ENCODE measurements around the gene OR5V1. TPM values are rescaled to one million over a fixed set of nuclear protein-coding genes. Genes with fewer than 3 reads are reported as not detected.

The OR5V1 gene
- total RNA-seq, result not detected in 2 replicates

DNA sequence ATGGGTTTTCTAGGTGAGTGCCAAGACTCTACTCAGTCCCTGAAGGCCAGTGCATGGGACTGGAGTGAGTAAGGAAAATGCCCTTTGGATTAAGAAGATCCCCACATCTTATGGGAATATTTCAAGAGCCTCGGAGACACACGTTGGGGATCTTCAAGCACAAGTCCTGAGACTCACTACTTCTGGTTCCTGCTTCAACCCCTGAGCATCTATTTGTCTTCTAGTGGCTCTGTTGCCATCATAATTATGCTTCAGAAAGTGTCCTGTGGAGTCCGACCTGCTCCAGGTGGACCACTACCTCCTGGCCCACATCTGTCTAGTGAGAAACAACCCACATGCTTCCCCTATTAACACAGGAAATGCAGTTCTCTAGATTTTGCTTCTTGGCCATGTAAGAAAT is at the start of gene OR5V1:
OR5V1 (minus strand) TSS at position 101 of the 400 bp plus-strand sequence. CDS start 12,670 bp downstream, outside the sequence.

DNA sequence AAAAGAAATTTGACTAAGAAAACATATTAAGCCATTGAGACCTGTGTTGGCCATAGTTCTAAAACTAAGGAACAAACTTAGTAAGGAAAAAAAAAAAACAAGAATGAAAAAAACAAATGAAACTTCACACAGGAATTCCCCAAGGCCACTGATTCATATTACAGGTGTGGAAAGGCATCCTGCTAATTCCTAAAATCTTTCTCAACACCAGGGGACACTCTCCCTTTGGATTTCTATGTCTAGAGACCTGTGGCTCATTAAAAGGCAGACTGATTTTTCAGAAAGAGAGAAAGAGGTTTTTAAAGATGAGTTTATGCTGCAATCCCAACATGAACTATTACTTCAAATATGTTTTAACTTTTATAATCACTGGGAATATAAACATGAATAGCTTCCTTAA is 45.9 kb upstream of the OR5V1 start, which contains the start of gene OR12D1:
OR12D1 (plus strand) TSS at position 341 of the 400 bp plus-strand sequence.

DNA sequence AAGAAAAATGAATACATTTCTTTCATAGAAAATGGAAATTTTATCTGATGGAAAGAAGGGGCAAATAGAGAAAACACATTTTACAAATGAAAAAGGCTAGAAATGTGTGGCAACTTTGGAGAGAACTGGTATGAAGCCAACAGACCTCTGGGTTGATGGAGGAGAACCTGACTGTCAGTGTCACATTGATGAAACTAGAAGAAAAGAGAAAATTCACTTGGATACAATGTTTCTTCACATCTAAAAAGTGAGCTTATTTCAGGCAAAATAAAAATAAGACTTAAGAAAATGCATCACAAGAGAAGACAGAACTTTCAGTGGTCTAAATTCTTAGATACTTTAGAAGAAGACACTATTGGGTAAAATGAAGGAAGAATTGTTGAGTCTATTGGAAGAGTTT is 26.7 kb upstream of the OR5V1 start, which contains the start of gene OR12D2:
OR12D2 (plus strand) TSS at position 301 of the 400 bp plus-strand sequence. CDS start 1,069 bp downstream, outside the sequence.

DNA sequence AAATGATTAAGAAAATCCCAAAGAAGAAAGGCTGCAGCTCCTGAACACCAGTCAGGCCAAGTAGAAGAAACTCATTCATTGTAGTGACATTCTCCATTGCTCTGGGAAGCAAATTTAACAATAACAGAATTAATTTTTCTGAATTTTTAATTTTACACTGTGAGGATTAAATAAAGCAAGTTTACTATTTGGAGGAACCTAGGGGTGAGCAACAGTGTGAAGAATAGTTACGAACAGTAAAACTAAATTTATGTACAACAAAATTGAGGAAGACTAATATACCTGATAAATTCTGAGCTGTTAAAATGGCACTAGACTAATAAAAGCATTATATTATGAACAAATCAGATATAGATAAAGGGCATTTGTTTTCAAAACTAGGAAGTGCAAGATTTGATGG is 6.5 kb upstream of the OR5V1 start, which contains the start of gene OR12D3:
OR12D3 (minus strand) TSS at position 101 of the 400 bp plus-strand sequence; CDS start at position 97, 4 bp downstream.

Other genes with a start within 250 kb of the OR5V1 start
- not detected in 2 replicates for gene OR2J2, start 198.0 kb downstream of the OR5V1 start, total RNA-seq
- gene OR14J1, start 67.2 kb downstream of the OR5V1 start, total RNA-seq, result not detected in 2 replicates
- not detected in 2 replicates for gene OR12D3, start 6.4 kb upstream of the OR5V1 start, total RNA-seq
- gene OR12D2, start 26.8 kb upstream of the OR5V1 start, total RNA-seq, result not detected in 2 replicates
- not detected in 2 replicates for gene OR12D1, start 46.1 kb upstream of the OR5V1 start, total RNA-seq
- not detected in 2 replicates for gene OR10C1, start 70.4 kb upstream of the OR5V1 start, total RNA-seq
- gene OR11A1, start 88.2 kb upstream of the OR5V1 start, total RNA-seq, result not detected in 2 replicates
- not detected in 2 replicates for gene OR2H1, start 88.3 kb upstream of the OR5V1 start, total RNA-seq
- gene MAS1L, start 119.1 kb upstream of the OR5V1 start, total RNA-seq, result not detected in 2 replicates
- gene UBD, start 190.9 kb upstream of the OR5V1 start, total RNA-seq, result not detected in 2 replicates
- gene OR2H2, start 216.3 kb upstream of the OR5V1 start, total RNA-seq, result not detected in 2 replicates

Data from myometrial cell (primary cell).